IMR-90 (cell line): ENCODE results near the gene PRKD1. TPM values are rescaled to one million over a fixed set of nuclear protein-coding genes. Genes with fewer than 3 reads are reported as not detected.

Experiments
- ATAC-seq: fragments of 200-7000 bp; cut with Tn5 transposase; 2 replicates; pipeline ENCODE4 v1.9.1; 2020; ENCODE audit warnings: low read depth, mild to moderate bottlenecking, moderate library complexity
- BruUV-seq: library from RNA; stranded (reverse); fragments of 400-500 nt; replicated peaks from 2 replicates; lab custom pipeline; 2021; lab: Mats Ljungman, UMichigan
- CTCF ChIA-PET: fragments of 300-600 bp; formaldehyde crosslinking; extraction: SDS; loops from one replicate; lab custom pipeline; 2021; ENCODE audit warnings: antibody characterized with exemption; lab: Yijun Ruan, JAX
- POLR2A ChIA-PET: fragments of 300-600 bp; sonication (Branson Sonifier 250); formaldehyde crosslinking; loops from one replicate; lab custom pipeline; 2022; ENCODE audit warnings: antibody characterized with exemption; ENCODE audit not compliant: unreplicated experiment; lab: Charles Lee
- DNase-seq: peaks from one replicate; pipeline ENCODE4 v3.0.0; 2013
- H2AFZ ChIP-seq: replicated peaks from 2 replicates; pipeline ENCODE3; 2013; ENCODE audit warnings: low read length, mild to moderate bottlenecking; ENCODE audit not compliant: poor library complexity
- H2AK5ac ChIP-seq: 2 replicates; pipeline ENCODE4 v1.6.1; 2013; ENCODE audit warnings: low read depth, low read length, inconsistent platforms
- H2AK9ac ChIP-seq: replicated peaks from 2 replicates; pipeline ENCODE3; 2013; ENCODE audit warnings: mild to moderate bottlenecking, low read depth, low read length, moderate library complexity; ENCODE audit not compliant: poor library complexity
- H2BK120ac ChIP-seq: 2 replicates; pipeline ENCODE4 v1.6.1; 2013; ENCODE audit warnings: low read depth, low read length, inconsistent platforms
- H2BK15ac ChIP-seq: 3 replicates; pipeline ENCODE4 v1.6.1; 2013; ENCODE audit warnings: low read depth, low read length, inconsistent platforms
- H2BK20ac ChIP-seq: 2 replicates; pipeline ENCODE4 v1.6.1; 2013; ENCODE audit warnings: low read depth, mild to moderate bottlenecking, inconsistent platforms, low read length, moderate library complexity
- H2BK5ac ChIP-seq: 2 replicates; pipeline ENCODE4 v1.6.1; 2013; ENCODE audit warnings: mild to moderate bottlenecking, low read depth, low read length, inconsistent platforms; ENCODE audit not compliant: poor library complexity, severe bottlenecking
- H3K14ac ChIP-seq: replicated peaks from 2 replicates; pipeline ENCODE4 v1.6.1; 2013; ENCODE audit warnings: low read depth, low read length, inconsistent platforms
- H3K18ac ChIP-seq: 2 replicates; pipeline ENCODE4 v1.6.1; 2013; ENCODE audit warnings: low read depth, low read length, control low read depth
- H3K23ac ChIP-seq: 2 replicates; pipeline ENCODE4 v1.6.1; 2013; ENCODE audit warnings: low read depth, low read length, inconsistent platforms
- H3K27ac ChIP-seq: 2 replicates; pipeline ENCODE4 v1.5.1; 2013; ENCODE audit warnings: mild to moderate bottlenecking, control low read depth, low read length; ENCODE audit not compliant: insufficient read depth
- H3K27me3 ChIP-seq: 2 replicates; pipeline ENCODE4 v1.6.1; 2013; ENCODE audit warnings: low read length; ENCODE audit not compliant: control insufficient read depth, insufficient read depth
- H3K36me3 ChIP-seq: 2 replicates; pipeline ENCODE4 v1.6.1; 2013; ENCODE audit warnings: low read length, mixed read lengths; ENCODE audit not compliant: control insufficient read depth, insufficient read depth
- H3K4ac ChIP-seq: 2 replicates; pipeline ENCODE4 v1.6.1; 2013; ENCODE audit warnings: low read depth, low read length, inconsistent platforms
- H3K4me1 ChIP-seq: 2 replicates; pipeline ENCODE4 v1.6.1; 2013; ENCODE audit warnings: low read length, mixed read lengths; ENCODE audit not compliant: control insufficient read depth, insufficient read depth
- H3K4me2 ChIP-seq: 2 replicates; pipeline ENCODE4 v1.6.1; 2013; ENCODE audit warnings: low read depth, mild to moderate bottlenecking, control low read depth, low read length, moderate library complexity
- H3K4me3 ChIP-seq: 2 replicates; pipeline ENCODE4 v1.5.1; 2013; ENCODE audit warnings: low read depth, mild to moderate bottlenecking, control low read depth, low read length, moderate library complexity; ENCODE audit not compliant: insufficient read depth
- H3K56ac ChIP-seq: 2 replicates; pipeline ENCODE4 v1.6.1; 2013; ENCODE audit warnings: low read length, inconsistent platforms; ENCODE audit not compliant: insufficient read depth; ENCODE audit errors: extremely low read depth
- H3K79me1 ChIP-seq, 2 experiments: 2 replicates each; pipeline ENCODE4 v1.6.1; 2013; ENCODE audit warnings: low read length in 2 of 2, inconsistent platforms in 1 of 2, low read depth in 1 of 2
- H3K9ac ChIP-seq: 2 replicates; pipeline ENCODE4 v1.6.1; 2013; ENCODE audit warnings: low read depth, low read length, control low read depth
- H3K9me1 ChIP-seq: 2 replicates; pipeline ENCODE4 v1.6.1; 2013; ENCODE audit warnings: low read length, inconsistent platforms; ENCODE audit not compliant: insufficient read depth
- H3K9me3 ChIP-seq: 2 replicates; pipeline ENCODE4 v1.6.1; 2013; ENCODE audit warnings: low read length; ENCODE audit not compliant: control insufficient read depth, insufficient read depth
- H4K20me1 ChIP-seq: 2 replicates; pipeline ENCODE4 v1.6.1; 2013; ENCODE audit warnings: low read length, inconsistent platforms; ENCODE audit not compliant: insufficient read depth
- H4K5ac ChIP-seq: 2 replicates; pipeline ENCODE4 v1.6.1; 2013; ENCODE audit warnings: mild to moderate bottlenecking, low read depth, low read length, control low read depth
- H4K8ac ChIP-seq, 2 experiments: 2 replicates each; pipeline ENCODE4 v1.6.1; 2013; ENCODE audit warnings: low read depth in 2 of 2, low read length in 2 of 2, control low read depth in 1 of 2, inconsistent platforms in 1 of 2
- H4K91ac ChIP-seq: 2 replicates; pipeline ENCODE4 v1.6.1; 2013; ENCODE audit warnings: low read depth, low read length, inconsistent platforms; ENCODE audit not compliant: insufficient read depth
- BHLHE40 ChIP-seq: fragments of 150-350 bp; IDR thresholded peaks from 2 replicates; pipeline ENCODE4 v1.6.1; 2016; ENCODE audit warnings: mild to moderate bottlenecking, low read depth, low read length
- CEBPB ChIP-seq: IDR thresholded peaks from 2 replicates; pipeline ENCODE4 v1.6.1; 2012; ENCODE audit warnings: low read depth, low read length, improper control_type of control experiment
- CHD1 ChIP-seq: IDR thresholded peaks from 2 replicates; pipeline ENCODE4 v1.6.1; 2012; ENCODE audit warnings: low read depth, low read length, improper control_type of control experiment
- FOS ChIP-seq: fragments of 150-350 bp; IDR thresholded peaks from 2 replicates; pipeline ENCODE4 v1.6.1; 2016; ENCODE audit warnings: low read depth, low read length
- MAFK ChIP-seq: IDR thresholded peaks from 2 replicates; pipeline ENCODE4 v1.6.1; 2012; ENCODE audit warnings: low read depth, low read length, improper control_type of control experiment
- MAZ ChIP-seq: IDR thresholded peaks from 2 replicates; pipeline ENCODE4 v1.6.1; 2012; ENCODE audit warnings: low read depth, mild to moderate bottlenecking, low read length, improper control_type of control experiment, moderate library complexity, borderline replicate concordance
- MXI1 ChIP-seq: IDR thresholded peaks from 2 replicates; pipeline ENCODE4 v1.6.1; 2012; ENCODE audit warnings: low read depth, mild to moderate bottlenecking, low read length, moderate library complexity, borderline replicate concordance
- NFE2L2 ChIP-seq: fragments of 150-350 bp; IDR thresholded peaks from 2 replicates; pipeline ENCODE4 v1.6.1; 2016; ENCODE audit warnings: low read depth, mild to moderate bottlenecking, low read length
- POLR2A ChIP-seq: IDR thresholded peaks from 2 replicates; pipeline ENCODE4 v1.6.1; 2012; ENCODE audit warnings: mild to moderate bottlenecking, low read depth, low read length
- RAD21 ChIP-seq: IDR thresholded peaks from 2 replicates; pipeline ENCODE4 v1.6.1; 2012; ENCODE audit warnings: low read length, improper control_type of control experiment
- RCOR1 ChIP-seq: IDR thresholded peaks from 2 replicates; pipeline ENCODE4 v1.6.1; 2012; ENCODE audit warnings: mild to moderate bottlenecking, low read length, improper control_type of control experiment; ENCODE audit not compliant: insufficient replicate concordance
- RFX5 ChIP-seq: IDR thresholded peaks from 2 replicates; pipeline ENCODE4 v1.8.0; 2012; ENCODE audit warnings: low read depth, mild to moderate bottlenecking, low read length, moderate library complexity
- SMC3 ChIP-seq: fragments of 150-350 bp; IDR thresholded peaks from 2 replicates; pipeline ENCODE4 v1.6.1; 2016; ENCODE audit warnings: low read depth, mild to moderate bottlenecking, antibody characterized with exemption, low read length, moderate library complexity
- WGBS, 2 experiments: methylation state at CpG; one replicate each; pipeline versions ENCODE4 v1.1.5 to v1.1.7; 2013; ENCODE audit warnings: missing lambda C conversion rate in 2 of 2; ENCODE audit not compliant: insufficient read length in 1 of 2; ENCODE audit errors: extremely low coverage in 2 of 2; 5-methylcytosine and 5-hydroxymethylcytosine counted together
- dilution Hi-C: fragments of 300-500 bp; cut with HindIII; formaldehyde crosslinking; loops from one replicate; pipeline ENCODE4 v1.14.3; 2018; ENCODE audit warnings: low sequenced_read_pairs; ENCODE audit not compliant: unreplicated experiment
- in situ Hi-C: fragments of 300-500 bp; cut with MboI; formaldehyde crosslinking; loops from 3 replicates; pipeline ENCODE4 v1.14.3; 2019; ENCODE audit warnings: low sequenced_read_pairs, inconsistent platforms, mixed read lengths
- intact Hi-C: fragments of 100-400 bp; cut with micrococcal nuclease; formaldehyde crosslinking; loops from 2 replicates; pipeline ENCODE4 v1.10.0; 2022
- polyA plus RNA-seq, 3 experiments: library from polyadenylated mRNA; depleted of rRNA; stranded (reverse); fragments of >200 nt; gene quantifications; 2 replicates each; pipeline ENCODE4 v1.2.3, GENCODE V29; 2012; ENCODE audit warnings: low replicate concordance in 1 of 3
- total RNA-seq: library from RNA; depleted of rRNA; stranded (reverse); fragments of >200 nt; gene quantifications from 2 replicates; pipeline ENCODE4 v1.2.3, GENCODE V29; 2012
- TF ChIP-seq, protein P1 (sequence below): fragments of 150-350 bp; IDR thresholded peaks from 2 replicates; pipeline ENCODE4 v1.6.1; 2017; ENCODE audit warnings: mild to moderate bottlenecking, antibody characterized with exemption, low read length, low read depth
- TF ChIP-seq, protein P2 (sequence below): conservative IDR thresholded peaks from 2 replicates; pipeline ENCODE4 v1.5.1; 2012; ENCODE audit warnings: mild to moderate bottlenecking, low read depth, low read length, improper control_type of control experiment
- TF ChIP-seq, protein P3 (sequence below): fragments of 150-350 bp; IDR thresholded peaks from 2 replicates; pipeline ENCODE4 v1.6.1; 2016; ENCODE audit warnings: low read depth, mild to moderate bottlenecking, low read length, moderate library complexity, borderline replicate concordance

PRKD1 gene
- total and polyA plus RNA-seq, 2 of the 4 experiments (the other 2 are of a cell fraction): 12.9 to 14.2 TPM

DNA sequence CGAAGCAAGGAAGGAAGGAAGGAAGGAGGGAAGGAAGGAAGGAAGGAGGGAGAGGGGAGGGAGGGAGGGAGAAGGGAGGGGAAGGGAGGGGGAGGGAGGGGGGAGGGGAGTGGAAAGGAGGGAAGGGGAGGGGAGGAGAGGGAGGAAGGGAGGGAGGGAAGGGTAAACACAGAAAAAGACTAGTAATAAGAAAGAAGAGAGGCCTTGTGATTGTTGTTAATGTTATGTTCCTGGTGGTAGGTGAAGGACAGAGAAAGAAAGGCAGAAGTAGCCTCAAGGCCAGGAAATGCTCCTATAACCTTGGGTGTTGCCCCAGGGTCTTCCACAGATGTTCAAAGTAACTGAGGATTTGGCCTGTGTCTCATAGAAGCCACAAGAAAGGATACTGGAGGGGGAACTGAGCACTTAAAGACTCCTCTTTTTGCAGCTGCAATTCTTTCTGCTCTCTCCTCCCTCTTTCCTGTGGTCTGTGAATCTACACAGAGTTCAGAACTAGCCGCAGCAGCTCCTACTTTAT is 164.2 kb downstream of the PRKD1 start:
- Histone ChIP-seq H2AFZ (no peak overlapping the region), H3K4me1 (no peaks in the 10 kb centered on the region; the same call in 1 of the 2 replicates), H3K4me3 (no peak overlapping the region), H4K91ac (no peak overlapping the region), H3K36me3 (no peaks in the 10 kb centered on the region), H3K23ac (no peak overlapping the region), H2BK15ac (no peak overlapping the region), H3K18ac (no peak overlapping the region), H3K79me1 (peaks cover 12 to 13% of the 10 kb centered on the region in 2 experiments), H2BK20ac (no peak overlapping the region), H3K14ac (no peak overlapping the region), H3K9ac (no peak overlapping the region), H3K4me2 (no peak overlapping the region), H3K27me3 (no peaks in the 10 kb centered on the region), H4K8ac (no peak overlapping the region), H3K9me3 (no peaks in the 10 kb centered on the region; the same call in 1 of the 2 replicates), H4K20me1 (peaks cover 4% of the 10 kb centered on the region; the same call in 1 of the 2 replicates), H2AK5ac (no peak overlapping the region), H3K4ac (no peak overlapping the region), H2AK9ac (no peak overlapping the region), H3K56ac (no peak overlapping the region), H3K27ac (no peak overlapping the region), H2BK120ac (no peak overlapping the region), H4K5ac (no peak overlapping the region), H2BK5ac (no peak overlapping the region), H3K9me1 (no peaks in the 10 kb centered on the region)
- no peak for TF ChIP-seq CHD1
- no peak for TF ChIP-seq RAD21
- TF ChIP-seq, protein P1, sequence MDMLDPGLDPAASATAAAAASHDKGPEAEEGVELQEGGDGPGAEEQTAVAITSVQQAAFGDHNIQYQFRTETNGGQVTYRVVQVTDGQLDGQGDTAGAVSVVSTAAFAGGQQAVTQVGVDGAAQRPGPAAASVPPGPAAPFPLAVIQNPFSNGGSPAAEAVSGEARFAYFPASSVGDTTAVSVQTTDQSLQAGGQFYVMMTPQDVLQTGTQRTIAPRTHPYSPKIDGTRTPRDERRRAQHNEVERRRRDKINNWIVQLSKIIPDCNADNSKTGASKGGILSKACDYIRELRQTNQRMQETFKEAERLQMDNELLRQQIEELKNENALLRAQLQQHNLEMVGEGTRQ: no peak
- TF ChIP-seq, protein P2, sequence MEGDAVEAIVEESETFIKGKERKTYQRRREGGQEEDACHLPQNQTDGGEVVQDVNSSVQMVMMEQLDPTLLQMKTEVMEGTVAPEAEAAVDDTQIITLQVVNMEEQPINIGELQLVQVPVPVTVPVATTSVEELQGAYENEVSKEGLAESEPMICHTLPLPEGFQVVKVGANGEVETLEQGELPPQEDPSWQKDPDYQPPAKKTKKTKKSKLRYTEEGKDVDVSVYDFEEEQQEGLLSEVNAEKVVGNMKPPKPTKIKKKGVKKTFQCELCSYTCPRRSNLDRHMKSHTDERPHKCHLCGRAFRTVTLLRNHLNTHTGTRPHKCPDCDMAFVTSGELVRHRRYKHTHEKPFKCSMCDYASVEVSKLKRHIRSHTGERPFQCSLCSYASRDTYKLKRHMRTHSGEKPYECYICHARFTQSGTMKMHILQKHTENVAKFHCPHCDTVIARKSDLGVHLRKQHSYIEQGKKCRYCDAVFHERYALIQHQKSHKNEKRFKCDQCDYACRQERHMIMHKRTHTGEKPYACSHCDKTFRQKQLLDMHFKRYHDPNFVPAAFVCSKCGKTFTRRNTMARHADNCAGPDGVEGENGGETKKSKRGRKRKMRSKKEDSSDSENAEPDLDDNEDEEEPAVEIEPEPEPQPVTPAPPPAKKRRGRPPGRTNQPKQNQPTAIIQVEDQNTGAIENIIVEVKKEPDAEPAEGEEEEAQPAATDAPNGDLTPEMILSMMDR: no peak
- TF ChIP-seq FOS: no peak
- no peak for TF ChIP-seq NFE2L2
- no peak for TF ChIP-seq MXI1
- no peak for TF ChIP-seq MAZ
- TF ChIP-seq, protein P3, sequence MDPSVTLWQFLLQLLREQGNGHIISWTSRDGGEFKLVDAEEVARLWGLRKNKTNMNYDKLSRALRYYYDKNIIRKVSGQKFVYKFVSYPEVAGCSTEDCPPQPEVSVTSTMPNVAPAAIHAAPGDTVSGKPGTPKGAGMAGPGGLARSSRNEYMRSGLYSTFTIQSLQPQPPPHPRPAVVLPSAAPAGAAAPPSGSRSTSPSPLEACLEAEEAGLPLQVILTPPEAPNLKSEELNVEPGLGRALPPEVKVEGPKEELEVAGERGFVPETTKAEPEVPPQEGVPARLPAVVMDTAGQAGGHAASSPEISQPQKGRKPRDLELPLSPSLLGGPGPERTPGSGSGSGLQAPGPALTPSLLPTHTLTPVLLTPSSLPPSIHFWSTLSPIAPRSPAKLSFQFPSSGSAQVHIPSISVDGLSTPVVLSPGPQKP: no peak
- no peak for TF ChIP-seq RCOR1
- TF ChIP-seq SMC3: no peak
- no peak for TF ChIP-seq MAFK
- TF ChIP-seq POLR2A: no peak
- TF ChIP-seq RFX5: no peak
- TF ChIP-seq CEBPB: no peak
- no peak for TF ChIP-seq BHLHE40
- no peak for DNase-seq
- intact Hi-C loops (no loop called here), dilution Hi-C loops (no loop called here), in situ Hi-C loops (no loop called here)
- ChIA-PET CTCF (no interaction called here), POLR2A (no interaction called here)
- ATAC-seq: no peak
- no CpG with 5 or more reads among the region's 2 CpGs for WGBS, 2 experiments
- no TSS peak for BruUV-seq
